Measurements from ENCODE around the gene OR14C36.
"Not testable (repeated sequence)": the region's sequence is repeated elsewhere in the genome, so short reads cannot be mapped to it uniquely, and the experiment has no call there.

The OR14C36 gene, protein sequence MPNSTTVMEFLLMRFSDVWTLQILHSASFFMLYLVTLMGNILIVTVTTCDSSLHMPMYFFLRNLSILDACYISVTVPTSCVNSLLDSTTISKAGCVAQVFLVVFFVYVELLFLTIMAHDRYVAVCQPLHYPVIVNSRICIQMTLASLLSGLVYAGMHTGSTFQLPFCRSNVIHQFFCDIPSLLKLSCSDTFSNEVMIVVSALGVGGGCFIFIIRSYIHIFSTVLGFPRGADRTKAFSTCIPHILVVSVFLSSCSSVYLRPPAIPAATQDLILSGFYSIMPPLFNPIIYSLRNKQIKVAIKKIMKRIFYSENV

DNA sequence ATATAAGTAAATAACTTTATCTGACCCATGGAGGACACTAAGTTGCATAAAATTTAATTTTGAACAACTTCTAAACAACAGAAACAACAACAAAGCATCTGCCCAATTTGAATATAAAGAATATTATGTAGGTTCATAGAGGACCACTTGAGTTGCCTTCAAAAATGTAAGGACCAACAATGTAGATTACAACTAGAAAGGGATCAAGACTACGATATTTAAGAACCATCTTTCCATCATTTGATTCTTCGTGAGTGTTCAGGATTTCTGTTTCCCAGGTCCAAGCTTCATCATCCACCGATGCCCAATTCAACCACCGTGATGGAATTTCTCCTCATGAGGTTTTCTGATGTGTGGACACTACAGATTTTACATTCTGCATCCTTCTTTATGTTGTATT lies at the start of gene OR14C36:
Gene OR14C36, plus strand, starts transcription at position 301 of the 400 bp plus-strand sequence. Its CDS starts 0 bp downstream, at position 301.
- no peak for DNase-seq

DNA sequence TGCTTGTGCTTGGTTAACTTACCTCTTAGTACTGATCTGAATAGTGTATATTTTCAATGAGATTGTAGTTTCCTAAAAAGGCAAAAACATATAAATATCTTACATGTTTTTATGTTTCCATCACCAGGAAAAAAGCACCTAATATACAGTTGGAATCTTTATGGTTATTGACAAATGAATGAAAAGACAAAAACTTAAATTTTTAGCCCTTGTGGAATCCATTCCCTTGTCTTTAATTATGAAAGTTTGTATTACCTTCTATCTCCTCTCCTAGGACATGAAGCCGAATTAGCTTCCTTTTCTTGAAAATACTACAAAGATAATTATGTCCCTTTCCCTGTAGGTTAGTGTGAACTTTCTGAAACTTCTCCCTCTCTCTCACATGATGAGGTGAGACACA lies 45.3 kb upstream of the OR14C36 start, which contains the start of gene OR2T12:
Gene OR2T12, minus strand, starts transcription at position 101 of the 400 bp plus-strand sequence. CDS start 7,846 bp downstream, outside the sequence.
- no peak for DNase-seq

DNA sequence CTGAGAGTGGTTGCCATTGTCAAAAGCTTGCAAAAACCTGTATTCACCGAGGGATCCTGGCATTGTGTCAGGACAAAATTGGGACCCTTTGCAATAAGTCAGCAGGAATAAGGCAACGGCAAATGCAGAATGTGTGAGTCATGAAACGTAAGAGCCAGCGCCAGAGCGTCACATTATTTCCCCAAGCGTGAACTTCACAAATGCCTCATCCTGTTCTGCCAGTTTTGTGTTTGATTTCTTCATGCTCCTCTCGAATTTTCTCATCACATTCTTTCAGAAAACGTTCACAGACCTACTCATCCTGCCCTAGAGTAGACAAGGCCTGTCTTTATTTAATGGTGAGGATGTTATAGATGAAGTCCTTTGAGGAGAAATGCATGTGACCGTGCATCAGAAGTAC lies 42.9 kb upstream of the OR14C36 start:
- not testable (repeated sequence) for DNase-seq

DNA sequence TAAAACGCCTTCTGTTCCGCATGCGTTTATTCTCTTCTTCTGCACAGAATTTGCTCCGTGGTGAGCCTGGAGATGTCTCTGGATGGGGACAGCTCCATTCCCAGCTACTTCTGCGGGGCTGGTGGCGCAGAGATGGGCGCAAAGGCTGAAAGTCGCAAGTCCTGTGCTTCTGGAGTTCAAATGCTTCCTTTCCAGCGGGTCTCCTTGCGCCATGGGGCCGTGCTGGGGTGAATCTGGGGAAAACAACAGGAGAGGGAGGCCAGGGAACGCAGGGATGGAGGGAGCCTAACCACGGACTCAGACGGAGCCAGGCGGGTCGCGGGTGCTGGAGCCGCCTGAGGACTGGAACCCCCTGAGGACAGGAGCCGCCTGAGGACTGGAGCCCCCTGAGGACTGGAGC lies 42.5 kb upstream of the OR14C36 start:
- DNase-seq, result no peak

DNA sequence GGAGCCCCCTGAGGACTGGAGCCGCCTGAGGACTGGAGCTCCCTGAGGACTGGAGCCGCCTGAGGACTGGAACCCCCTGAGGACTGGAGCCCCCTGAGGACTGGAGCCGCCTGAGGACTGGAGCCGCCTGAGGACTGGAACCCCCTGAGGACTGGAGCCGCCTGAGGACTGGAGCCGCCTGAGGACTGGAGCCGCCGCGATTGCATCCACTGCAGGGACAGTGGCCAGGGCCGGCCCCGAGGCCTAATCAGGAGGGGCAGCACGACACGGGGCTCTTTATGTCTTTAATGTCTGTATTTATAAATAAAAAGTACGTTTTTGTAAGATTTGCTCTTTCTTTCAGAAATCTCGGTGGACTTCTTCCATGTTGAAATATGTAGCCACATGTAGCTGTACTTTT lies 41.8 kb upstream of the OR14C36 start:
- DNase-seq, result not testable (repeated sequence)

DNA sequence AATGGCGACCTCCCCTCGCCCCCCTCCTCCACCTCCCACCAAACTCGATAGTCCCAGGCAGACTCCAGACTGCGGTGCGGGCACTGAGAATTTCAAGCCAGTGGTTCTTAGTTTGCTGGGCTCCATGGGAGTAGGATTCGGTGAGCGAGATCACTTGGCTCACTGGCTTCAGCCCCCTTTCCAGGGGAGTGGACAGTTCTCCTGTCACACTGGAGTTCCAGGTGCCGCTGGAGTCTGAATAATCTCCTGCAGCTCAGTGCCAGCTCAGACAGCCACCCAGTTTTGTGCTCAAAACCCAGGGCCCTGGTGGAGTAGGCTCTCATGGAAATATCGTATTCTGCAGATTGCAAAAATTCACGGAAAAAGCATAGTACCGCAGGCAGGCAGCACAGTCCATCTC lies 31.8 kb upstream of the OR14C36 start:
- no peak for DNase-seq

DNA sequence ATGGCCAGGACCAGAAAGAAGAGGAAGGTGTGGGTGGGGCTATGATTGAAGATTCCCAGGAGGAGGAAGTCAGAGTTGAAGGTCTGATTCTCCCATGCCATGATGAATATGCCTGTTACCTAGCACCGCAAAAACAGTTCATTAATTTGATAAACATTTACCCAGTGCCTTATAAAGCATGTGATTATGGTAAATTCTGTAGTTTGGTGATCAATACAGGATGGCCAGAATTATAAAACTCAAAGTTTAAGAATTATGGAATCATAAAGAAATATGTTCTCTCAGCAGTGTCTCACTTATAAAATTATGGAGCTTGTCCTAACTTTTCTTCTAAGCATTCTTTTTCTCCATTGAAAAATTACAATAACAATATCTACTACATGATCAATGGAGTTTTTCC lies 24.1 kb upstream of the OR14C36 start, which contains the start of gene OR2M7:
Gene OR2M7, minus strand, starts transcription at position 101 of the 400 bp plus-strand sequence. Its CDS starts 0 bp downstream, at position 101.
- no peak for DNase-seq

DNA sequence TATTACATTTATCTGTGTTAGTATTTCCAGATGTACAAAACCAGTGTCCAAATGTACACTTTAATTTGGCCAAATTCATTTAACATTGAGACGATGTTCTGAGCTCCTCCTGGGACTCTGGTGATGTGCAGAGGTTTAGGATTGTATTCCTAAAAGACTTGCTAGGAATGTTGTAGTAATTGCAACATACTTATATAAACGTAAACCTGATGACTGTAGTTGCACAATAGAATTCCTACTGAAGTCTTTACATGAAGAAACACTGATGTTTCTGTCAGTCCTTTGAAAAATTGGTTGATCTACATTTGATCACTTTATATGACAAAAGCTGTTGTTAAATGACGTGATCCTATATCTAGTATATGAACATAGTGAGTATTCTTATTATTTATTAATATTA lies 5.1 kb upstream of the OR14C36 start:
- DNase-seq, result no peak

DNA sequence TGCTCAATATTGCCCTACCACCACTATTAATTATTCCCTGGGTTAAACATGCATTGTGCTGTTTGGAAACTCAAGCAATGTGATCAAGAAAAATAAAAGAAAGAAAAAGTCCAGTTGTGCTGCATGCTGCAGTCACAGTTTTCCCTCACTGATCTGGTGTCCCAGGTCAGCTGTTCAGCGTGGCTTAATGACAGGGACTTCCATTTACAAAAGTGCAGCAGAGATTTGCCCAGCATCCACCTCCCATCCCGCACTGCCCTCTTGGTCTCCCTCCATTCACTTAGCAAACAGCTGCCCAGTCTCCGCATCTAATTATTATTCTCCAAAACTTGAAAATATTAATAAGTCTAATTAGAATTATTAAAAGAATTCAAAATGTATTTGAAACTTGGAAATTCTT lies 10.8 kb downstream of the OR14C36 start:
- DNase-seq, result no peak

DNA sequence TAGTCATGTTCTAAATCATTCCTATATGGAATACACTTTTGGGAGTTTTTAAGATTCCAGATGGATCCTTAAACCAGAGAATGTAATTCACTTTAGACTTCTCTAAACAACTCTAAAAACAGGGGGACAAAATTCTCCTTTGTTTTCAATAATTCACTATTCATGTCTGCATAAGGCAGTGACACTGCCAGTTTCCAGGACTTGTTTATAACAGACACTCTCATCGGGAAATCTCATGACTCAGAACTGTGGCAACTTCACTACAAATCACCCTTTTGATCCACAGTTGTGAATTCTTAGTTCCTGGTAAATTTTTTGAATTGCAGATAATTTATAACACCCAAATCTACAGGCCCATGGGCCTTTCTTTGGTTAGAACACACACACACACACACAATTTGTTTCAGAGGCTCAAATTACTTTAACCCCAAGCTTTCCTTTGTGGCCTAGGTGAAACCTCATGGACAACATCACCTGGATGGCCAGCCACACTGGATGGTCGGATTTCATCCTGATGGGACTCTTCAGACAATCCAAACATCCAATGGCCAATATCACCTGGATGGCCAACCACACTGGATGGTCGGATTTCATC lies 12.6 kb downstream of the OR14C36 start, which contains the start of gene OR2T4:
Gene OR2T4, plus strand, starts transcription at position 545 of the 595 bp plus-strand sequence. Its CDS starts 0 bp downstream, at position 545.
- DNase-seq, result no peak

DNA sequence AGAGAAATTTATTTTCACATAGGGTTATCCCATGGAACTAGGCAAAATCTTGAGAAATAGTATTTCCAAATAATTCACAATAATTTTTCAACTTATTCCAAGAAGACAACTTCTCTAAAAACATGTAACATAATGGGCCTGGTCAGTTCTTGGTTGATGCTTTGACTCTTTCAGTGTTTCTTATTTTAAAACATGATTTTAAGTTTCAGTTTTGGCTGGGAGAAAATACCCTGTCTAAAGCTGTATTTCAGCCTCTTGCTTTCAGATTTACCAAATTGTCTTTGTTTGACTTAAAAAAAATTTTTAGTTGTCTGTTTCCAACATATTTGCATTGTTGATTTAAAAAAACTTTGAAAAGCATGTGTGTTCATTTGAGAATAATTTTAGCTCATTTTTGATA lies 18.0 kb downstream of the OR14C36 start:
- no peak for DNase-seq

DNA sequence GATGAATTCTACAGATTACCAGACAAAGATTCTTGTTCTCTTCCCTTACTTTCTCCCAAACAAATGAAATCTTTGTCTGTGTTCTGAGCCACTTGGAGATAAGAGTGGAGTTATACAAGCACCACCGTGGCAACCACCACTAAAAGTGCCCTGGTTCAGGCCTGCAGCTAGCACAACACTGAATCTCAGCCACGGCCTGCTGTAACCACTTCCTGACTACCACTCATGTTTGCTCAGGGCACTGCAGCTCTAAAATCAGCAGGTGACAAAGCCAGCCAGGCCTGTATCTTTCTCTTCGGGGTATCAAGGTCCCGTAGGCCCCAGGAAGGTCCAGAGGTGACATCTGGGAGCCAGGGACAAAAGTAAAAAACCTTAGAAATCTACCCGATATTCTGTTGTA lies 23.8 kb downstream of the OR14C36 start:
- no peak for DNase-seq

DNA sequence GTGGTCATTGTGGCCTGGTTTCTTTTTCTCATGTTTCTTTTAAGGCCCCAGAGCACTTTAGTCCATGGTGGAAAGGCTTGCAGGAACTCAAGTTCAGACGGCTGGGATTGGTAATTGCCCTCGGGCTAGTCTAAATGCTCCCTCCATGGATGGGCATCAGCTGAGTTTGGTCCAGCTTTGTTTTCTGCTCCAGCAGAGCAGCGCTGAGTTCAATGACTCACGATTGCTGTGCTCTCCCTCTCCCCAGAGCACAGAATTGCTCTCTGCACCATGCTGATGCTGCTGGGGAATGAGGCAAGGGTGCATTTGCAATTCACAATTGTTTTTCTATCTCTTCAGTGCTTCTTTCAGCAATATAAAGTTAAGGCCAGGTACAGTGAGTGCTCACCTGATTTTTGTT lies 25.2 kb downstream of the OR14C36 start:
- no peak for DNase-seq

DNA sequence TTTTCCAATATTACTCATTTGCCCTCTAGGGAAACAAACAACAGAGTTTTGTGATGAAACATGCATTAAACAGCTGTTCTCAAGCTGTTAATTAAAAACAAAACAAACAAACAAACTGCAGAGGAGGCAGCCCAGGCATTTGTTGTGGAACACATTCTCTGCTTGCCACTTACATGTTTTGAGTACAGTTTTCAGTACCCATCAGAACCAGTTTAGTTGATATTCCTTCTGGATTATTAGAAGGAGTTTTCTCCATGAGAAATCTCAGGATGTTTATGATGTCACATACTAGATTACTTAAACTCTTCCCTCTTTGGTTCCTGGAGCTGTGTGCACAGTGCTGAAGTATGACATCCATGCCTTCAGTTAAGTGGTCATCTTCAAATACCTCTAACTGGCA lies 26.9 kb downstream of the OR14C36 start, which contains the start of gene OR2T6:
Gene OR2T6, plus strand, starts transcription at position 301 of the 400 bp plus-strand sequence. CDS start 11,863 bp downstream, outside the sequence.
- no peak for DNase-seq

DNA sequence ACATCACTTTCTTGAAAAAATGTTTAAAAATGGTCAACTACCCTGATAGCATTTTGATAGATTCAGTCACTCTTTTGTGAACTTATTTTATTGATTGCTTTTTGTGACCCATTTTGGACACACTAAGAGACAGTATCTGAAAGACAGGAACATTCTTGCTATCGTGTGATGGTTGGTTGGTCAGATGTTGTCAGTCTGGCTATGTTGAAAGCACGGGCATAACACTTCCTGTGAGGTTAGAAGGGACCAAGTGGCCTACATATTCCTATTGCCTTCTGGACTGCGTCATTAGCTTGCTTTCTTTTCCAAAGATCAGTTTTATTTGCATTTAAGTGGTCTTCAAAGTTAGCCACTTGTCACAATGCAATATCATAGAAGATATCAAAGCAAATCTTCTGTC lies 28.3 kb downstream of the OR14C36 start:
- no peak for DNase-seq

DNA sequence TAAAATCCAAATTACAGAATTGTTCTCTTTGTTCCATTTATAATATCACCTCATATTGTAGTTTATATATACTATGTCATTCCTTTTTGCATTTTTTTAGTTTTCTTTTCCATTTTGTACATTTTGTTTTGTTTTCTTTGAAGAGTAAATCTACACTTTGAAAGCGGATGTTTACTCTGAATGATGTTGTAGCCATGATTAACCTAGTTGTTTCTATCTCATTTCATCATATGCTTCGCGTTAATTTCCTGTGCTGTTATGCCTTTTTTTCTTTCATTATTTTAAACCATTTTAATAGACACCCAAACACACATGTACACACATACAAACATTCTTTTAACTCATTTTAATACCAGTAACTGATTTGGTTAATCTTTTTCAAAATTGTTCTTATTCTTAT lies 32.3 kb downstream of the OR14C36 start:
- DNase-seq, result no peak

DNA sequence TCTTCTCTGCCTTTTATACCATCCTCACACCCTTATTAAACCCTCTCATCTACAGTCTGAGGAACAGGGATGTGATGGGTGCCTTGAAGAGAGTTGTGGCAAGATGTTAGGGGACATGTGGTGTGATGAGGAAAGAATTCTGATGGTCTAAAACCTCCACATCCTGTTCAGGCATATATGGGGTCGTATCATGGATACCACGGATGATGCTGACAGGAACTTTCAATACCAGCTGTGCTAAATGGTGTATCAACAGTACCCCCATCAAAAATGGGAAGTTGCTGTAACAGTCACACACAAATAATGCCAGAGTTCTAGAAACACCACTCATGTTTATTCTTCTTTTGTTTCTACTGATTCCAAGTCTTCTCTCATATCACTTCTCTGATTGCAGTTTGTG lies 39.9 kb downstream of the OR14C36 start:
- DNase-seq, result no peak

DNA sequence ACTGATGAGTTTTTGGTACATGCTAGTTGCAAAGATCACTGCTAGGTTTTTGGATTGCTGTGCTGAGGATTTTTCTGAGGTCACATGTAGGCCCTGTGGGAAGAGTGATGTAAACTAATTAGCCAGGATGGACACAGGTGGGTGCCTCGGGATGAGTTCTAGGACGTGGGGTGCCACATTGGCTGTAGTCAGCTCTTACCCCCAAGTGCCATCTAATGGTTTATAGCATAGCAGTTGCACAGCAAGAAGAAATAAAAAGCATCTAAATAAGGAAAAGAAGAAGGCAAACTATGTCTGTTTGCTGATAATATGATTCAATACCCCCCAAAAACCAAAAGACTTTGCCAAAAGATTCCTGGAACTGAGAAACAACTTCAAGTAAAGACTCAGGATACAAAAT lies 44.5 kb downstream of the OR14C36 start:
- no peak for DNase-seq

Measured in activated CD4-positive, CD25-positive, alpha-beta regulatory T cell treated with anti-CD3 and anti-CD28 coated beads, Interleukin-2, amount 50 U/mL, for 72 hours (primary cell).